Measurements from ENCODE around the gene ZNF484.
"Not testable (repeated sequence)": the region's sequence is repeated elsewhere in the genome, so short reads cannot be mapped to it uniquely, and the experiment has no call there.

ZNF484 gene

DNA sequence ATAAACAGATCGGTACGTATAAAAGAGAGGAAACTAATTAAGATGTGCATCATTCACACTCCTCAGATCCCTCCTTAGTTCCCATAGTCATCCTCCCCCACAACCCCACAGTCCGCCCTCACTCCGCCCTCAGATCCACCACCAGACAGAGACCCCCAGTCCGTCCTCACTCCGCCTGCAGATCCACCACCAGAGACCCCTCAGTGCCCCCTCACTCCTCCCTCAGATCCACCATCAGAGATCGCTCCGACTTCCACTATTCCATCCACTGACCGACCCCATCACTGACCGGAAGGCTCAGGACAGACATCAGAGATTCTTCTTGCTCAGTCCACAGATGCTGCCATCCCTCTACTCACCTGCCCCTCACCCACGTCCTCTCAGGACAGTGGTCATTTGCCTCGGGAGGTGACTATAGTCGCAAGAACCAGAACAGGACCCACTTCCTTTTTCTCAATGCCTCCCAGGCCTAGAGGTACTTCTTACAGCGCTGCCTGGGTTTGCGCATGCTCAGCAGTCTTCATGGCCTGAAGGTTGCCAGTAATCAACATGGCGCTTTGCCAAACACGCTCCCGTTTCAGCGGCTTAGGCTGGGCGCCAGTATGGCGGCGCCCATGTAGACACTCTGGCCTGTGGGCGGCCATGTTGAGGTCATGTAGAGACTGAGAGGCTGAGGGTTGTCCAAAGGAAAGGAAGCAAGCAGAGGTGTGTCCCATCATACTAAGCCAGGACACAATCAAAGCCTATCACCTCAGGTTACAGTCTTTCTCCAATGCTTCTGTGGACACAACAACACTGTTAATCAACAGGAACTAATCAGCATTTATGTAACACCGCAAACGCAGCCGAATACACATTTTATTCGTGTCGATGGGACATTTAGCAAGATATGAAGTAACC, at the start of gene ZNF484:
Gene ZNF484 (minus strand): TSS at position 508 of the 900 bp plus-strand sequence. CDS start 3,009 bp downstream, outside the sequence.
- DNase-seq: peak; percentile 19 to 99 (median 93)

DNA sequence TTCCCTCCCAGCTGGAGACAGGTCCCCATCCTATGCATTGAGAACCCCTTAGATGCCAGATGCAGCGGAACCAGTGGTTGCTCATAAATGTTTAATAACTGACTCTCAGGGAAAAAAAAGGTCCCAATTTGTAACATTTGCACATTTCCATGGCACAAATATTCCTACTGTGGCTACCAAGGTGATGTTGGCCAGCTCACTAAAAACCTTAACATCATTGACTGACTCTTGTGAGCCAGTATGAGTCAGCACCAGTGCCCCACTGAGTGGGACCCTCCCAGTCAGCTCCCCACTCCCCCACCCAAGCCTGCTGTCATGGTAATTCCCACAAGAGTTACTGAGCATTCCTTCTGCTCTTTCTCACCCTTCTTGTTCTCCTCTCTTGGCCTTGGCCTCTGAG, 42.6 kb upstream of the ZNF484 start:
- DNase-seq: no peak

GRCh38 chr9:92917176-92917800, 39.5 kb upstream of the ZNF484 start:
- no peak for DNase-seq

DNA sequence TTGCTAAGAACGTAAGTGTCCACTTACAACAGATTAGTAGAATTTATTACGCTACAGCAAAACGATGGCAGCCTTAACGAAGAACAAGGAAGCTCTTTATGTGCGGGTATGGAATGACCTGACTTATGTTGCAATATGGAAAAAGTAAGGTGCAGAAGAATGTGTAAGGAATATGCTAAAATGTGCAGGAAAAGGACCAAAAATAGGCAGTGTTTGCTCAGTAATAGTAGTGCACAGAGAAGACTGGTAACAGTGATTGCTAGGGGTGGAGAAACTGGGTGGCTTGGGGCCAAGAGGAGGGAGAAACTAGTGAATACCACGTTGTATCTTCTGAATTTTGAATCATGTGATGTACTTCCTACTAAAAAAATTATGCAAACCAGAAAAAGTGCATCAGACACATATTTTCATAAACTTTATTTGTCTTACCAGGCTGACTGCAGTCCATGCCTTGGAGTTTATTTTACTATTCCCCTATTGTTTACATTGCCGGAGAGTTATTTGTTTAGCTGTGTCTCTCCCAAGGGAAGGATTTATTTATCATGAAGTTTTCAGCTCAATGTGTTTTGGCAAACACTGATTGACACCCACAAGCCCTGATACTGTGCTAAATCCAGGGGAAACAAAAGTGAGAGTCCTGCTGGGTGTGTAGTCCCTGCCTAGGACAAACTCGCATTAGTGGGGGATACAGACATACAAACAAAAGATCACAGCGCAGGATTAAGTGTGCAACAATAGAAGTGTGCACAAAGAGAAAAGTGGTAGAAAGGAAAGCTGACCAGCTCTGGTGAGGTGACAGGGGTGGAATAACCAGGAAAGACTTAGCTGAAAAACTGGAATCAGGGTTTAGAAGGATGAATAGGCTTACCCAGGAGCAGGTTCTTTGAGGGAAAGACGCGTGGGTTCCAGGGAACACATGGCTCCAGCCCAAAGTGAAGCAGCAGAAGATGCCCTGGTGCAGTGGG, 34.0 kb upstream of the ZNF484 start:
- peak in 1 of 56 donors; percentile 0 for DNase-seq

GRCh38 chr9:92905137-92905536, 27.3 kb upstream of the ZNF484 start:
- DNase-seq: not testable (repeated sequence)

- DNase-seq: no peak
Measured at GRCh38 chr9:92897323-92897722, 19.5 kb upstream of the ZNF484 start.

GRCh38 chr9:92895812-92896436, 18.1 kb upstream of the ZNF484 start:
- DNase-seq: no peak

DNA sequence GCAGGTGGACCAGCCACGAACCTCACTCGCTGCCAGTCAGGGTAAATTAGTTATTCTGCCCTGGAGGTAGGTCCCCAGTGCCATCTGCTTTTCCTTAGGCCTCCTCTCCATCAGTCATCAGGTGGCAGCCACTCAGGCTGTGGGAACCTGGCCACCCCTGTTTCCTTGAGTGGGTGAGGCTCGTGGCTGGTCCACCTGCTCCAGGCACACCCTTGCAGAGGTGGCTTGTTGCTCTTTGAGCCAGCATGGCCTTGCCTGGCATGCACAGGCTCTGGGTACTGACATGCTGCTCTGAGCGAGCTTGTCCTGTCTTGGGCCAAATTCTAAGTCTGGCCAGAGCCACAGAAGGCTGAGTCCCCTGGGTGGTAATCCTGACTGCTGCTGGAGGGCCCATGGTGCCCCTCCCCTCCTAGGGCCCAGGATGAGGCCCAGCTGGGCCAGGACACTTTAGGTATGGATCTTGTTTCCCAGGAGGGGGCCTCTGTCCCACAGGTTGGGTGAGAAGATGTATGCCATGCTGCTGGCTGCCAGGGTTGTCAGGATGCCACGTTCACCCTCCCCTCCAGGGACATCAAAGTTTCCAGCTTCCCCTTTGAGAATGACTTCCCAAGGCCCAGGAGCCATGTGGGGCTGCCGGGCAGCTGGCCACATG, 17.0 kb upstream of the ZNF484 start:
- DNase-seq: no peak

DNA sequence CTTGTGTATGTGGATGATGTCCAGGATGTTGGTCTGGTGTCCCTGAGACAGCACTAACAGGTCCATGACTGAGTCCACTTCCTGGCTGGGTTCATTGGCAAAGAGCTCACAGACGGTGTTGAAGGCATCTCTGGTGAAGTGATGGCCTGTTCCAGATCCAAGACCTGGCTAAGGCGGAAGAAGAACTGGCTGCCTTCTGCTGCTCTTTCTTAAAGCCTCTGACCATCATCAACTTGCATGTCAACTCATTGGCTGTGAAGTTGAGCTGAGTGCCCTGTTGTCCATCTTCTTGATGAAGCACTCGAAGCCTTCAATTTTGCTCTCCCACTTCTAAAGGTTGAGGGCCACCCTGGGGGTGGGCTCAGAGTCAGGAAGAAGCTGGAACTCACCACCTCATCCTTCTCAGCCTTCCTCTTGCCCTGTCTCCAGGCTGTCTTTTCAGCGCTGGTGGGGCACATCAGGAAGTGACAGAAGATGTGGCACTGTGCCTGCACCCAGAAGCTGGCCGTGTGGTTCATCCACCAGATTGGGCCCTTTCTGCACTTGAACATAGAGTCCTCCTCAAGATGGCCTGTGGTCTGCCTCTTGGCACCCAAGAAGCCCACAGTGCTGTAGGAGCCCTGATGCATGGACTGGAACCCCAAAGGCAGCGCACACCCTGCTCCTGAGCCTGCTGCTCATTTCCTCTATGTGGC, 16.2 kb upstream of the ZNF484 start:
- DNase-seq: not testable (repeated sequence)

DNA sequence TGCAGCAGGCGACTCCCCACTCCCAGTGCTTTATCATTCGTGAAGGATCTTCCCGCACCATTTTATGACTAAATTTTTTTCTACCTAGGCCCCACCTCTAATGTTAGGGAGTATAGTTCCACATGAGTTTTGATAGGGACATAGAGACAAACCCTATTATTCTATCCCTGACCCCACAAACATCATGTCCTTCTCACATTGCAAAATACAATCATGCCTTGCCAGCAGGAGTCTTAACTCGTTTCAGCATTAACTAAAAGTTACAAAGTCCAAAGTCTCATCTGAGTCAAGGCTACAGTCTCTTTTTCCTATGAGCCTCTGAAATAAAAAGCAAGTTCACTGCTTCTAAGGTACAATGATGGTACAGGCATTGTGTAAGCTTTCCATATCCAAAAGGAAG, 14.4 kb upstream of the ZNF484 start:
- not testable (repeated sequence) for DNase-seq

DNA sequence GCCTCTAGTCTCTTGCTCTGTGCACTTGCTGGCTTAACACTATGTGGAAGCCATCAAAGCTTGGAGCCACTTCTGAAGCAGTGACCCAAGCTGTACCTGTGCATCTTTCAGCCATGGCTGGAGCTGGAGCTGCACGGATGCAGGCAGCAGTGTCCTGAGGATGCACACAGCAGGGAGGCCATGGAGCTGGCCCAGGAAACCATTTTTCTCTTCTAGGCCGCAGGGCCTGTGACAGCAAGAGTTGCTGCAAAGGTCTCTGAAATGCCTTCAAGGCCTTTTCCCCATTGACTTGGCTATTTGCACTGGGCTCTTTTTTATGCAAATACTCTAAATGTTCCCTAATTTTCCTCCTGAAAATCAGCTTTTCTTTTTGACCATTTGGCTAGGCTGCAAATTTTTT, 12.9 kb upstream of the ZNF484 start:
- DNase-seq: no peak

- DNase-seq: no peak
Measured at GRCh38 chr9:92887880-92888338, 10.1 kb upstream of the ZNF484 start.

- not testable (repeated sequence) for DNase-seq
Measured at GRCh38 chr9:92886846-92887610, 9.2 kb upstream of the ZNF484 start.

DNA sequence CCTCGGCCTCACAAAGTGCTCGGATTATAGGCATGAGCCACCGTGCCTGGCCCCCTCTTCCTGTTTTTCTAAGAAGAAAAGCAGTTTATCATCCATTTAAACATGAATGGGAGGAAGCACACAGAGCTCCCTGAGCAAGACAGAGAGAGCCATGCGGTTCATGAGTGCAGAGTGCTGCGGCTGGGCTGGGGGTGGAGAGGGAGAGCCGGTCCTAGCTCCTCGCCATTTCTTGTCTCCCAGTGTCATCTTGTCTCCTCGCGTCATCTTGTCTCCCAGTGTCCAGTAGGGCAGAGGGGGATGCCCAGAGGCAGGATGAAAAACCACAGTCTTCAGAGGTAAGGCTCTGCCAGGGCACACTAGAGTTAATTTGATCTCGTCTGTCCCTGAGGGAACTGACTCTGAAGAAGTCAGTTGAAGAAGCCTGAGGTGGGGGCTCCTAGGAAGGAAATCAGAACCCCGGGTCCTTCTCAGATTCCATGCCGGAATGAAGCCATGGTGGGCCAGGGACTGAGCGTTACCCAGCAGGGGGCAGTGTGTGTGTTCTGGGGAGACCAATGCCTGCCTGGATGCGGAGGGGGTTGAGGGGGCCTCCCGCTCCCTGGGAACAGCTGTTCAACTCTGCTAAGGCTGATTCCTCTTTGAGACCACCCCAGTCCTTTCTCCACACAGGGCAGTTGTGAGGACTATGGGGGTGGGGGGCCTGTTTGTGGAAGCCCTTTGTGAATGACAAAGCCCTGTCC, 6.0 kb upstream of the ZNF484 start:
- DNase-seq: not testable (repeated sequence)

DNA sequence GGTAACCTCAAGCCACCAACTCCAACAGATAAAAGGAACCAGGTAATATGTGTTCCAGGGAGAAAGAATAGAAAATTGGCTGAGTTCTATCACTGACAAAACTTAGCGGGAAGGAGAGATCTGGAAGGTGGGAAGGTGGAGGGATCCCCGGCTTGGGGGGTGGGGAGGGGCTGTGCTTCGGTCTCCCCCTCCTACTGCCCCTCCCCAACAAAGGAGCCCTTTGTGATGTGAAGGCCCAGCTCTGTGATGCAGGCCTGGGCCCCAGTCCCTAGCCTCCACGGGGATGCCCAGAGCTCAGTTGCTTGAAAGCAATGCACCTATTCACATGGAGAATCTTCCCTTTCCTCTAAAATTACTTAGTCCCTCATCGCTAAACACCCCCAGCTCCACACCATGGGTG, 4.4 kb upstream of the ZNF484 start:
- peak in 3 of 56 donors; percentile 1 to 10 (median 7) for DNase-seq

DNA sequence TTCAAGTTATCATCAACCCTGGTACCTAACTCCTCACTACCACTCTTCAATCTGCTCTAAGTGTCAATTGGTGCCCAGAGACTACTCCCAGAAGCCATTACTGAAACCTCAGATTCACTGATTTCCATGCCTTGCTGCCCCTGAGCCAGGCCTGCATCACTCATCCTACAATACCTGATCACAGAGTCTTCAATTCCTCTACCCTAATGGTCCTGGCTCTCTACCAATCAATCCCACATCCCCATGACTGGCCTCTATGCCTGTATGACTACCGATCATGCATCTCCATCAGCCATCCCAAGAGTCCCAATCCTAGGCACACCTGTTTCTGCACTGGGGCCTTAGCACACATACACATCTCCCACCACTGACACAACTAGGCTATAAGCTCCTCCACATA, 2.5 kb downstream of the ZNF484 start:
- no peak for DNase-seq

DNA sequence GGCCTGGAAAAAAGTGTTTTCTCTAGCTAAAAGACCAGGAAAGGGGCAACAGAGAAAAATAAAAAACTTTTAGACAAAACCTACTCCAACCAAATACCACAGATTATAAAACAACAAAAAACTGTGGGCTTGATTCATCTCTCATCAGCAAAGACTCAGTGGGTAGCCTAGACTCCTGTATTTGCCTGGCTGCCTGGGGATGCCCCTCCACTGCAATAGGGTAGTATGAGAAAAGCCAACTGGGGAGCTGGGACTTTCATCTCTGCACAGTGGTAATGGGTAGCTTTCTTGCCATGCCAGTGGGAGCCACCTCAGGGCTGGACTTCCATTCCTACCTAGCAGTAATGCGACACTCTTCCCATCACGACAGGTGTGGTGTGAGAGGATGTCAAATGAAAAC, 7.5 kb downstream of the ZNF484 start:
- DNase-seq: no peak

GRCh38 chr9:92866600-92866999, 11.2 kb downstream of the ZNF484 start:
- not testable (repeated sequence) for DNase-seq
